HEK293 (cell line): ENCODE results near the gene TLL2.

ENCODE experiments used
- RBAK ChIP-seq: fragments of 450-650 bp; formaldehyde crosslinking; IDR thresholded peaks from 2 replicates; pipeline ENCODE4 v1.5.1; 2016; ENCODE audit warnings: missing biosample characterization, missing genetic modification characterization
- ZBTB7A ChIP-seq: fragments of 450-650 bp; formaldehyde crosslinking; IDR thresholded peaks from 2 replicates; pipeline ENCODE4 v1.5.1; 2016; ENCODE audit warnings: low read depth, missing biosample characterization, missing genetic modification characterization
- ZNF10 ChIP-seq: fragments of 450-650 bp; formaldehyde crosslinking; IDR thresholded peaks from 2 replicates; pipeline ENCODE4 v1.5.1; 2017; ENCODE audit warnings: missing biosample characterization, missing genetic modification characterization
- ZNF394 ChIP-seq: fragments of 450-650 bp; formaldehyde crosslinking; IDR thresholded peaks from 2 replicates; pipeline ENCODE4 v1.5.1; 2016; ENCODE audit warnings: missing biosample characterization, missing genetic modification characterization, mild to moderate bottlenecking, moderate library complexity, borderline replicate concordance
- ZNF660 ChIP-seq: fragments of 450-650 bp; IDR thresholded peaks from 2 replicates; pipeline ENCODE4 v1.5.1; 2018; ENCODE audit warnings: missing biosample characterization, mild to moderate bottlenecking, missing genetic modification characterization
- ZNF76 ChIP-seq: fragments of 450-650 bp; formaldehyde crosslinking; IDR thresholded peaks from 2 replicates; pipeline ENCODE4; 2016; ENCODE audit warnings: low read depth, missing biosample characterization, missing genetic modification characterization, borderline replicate concordance
- ZSCAN5A ChIP-seq: fragments of 450-650 bp; formaldehyde crosslinking; IDR thresholded peaks from 2 replicates; pipeline ENCODE4 v1.5.1; 2016; ENCODE audit warnings: missing biosample characterization, missing genetic modification characterization
- TF ChIP-seq, protein P1 (sequence below): fragments of 450-650 bp; formaldehyde crosslinking; IDR thresholded peaks from 2 replicates; pipeline ENCODE4 v1.5.1; 2016; ENCODE audit warnings: missing biosample characterization, missing genetic modification characterization
- TF ChIP-seq, protein P2 (sequence below): fragments of 450-650 bp; formaldehyde crosslinking; IDR thresholded peaks from 2 replicates; pipeline ENCODE4 v1.5.1; 2016; ENCODE audit warnings: missing biosample characterization, missing genetic modification characterization
- TF ChIP-seq, protein P3 (sequence below): sonication (generic); formaldehyde crosslinking; IDR thresholded peaks from 2 replicates; pipeline ENCODE4 v1.8.1; 2022; ENCODE audit warnings: mild to moderate bottlenecking, moderate library complexity, missing genetic modification reagents

DNA sequence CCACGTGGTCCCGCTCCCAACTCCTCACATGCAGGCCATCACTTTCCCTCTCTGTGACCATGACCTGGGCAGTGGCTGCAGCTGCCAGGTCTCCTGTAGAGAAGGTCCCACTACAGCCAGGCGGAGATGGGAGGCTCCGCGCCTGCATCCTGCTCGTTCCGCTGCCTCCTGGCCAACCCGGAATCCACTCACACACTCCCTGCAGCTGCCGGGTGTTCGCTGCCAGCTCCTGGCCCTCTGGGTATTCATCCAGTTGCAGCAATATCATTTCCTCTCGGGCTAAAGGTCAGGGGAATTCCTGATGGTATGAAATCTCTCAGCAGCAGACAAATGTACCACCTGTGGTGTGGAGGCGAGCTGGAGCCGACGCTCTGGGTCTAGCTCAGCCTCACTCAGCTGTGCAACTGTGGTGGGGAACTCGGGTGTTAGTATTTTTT, 65.7 kb downstream of the TLL2 start:
- no peak for TF ChIP-seq ZNF660 (tag by site-specific recombination)
- TF ChIP-seq, protein P1, sequence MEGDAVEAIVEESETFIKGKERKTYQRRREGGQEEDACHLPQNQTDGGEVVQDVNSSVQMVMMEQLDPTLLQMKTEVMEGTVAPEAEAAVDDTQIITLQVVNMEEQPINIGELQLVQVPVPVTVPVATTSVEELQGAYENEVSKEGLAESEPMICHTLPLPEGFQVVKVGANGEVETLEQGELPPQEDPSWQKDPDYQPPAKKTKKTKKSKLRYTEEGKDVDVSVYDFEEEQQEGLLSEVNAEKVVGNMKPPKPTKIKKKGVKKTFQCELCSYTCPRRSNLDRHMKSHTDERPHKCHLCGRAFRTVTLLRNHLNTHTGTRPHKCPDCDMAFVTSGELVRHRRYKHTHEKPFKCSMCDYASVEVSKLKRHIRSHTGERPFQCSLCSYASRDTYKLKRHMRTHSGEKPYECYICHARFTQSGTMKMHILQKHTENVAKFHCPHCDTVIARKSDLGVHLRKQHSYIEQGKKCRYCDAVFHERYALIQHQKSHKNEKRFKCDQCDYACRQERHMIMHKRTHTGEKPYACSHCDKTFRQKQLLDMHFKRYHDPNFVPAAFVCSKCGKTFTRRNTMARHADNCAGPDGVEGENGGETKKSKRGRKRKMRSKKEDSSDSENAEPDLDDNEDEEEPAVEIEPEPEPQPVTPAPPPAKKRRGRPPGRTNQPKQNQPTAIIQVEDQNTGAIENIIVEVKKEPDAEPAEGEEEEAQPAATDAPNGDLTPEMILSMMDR (tag by site-specific recombination): no peak
- TF ChIP-seq ZSCAN5A: no peak
- TF ChIP-seq, protein P2, sequence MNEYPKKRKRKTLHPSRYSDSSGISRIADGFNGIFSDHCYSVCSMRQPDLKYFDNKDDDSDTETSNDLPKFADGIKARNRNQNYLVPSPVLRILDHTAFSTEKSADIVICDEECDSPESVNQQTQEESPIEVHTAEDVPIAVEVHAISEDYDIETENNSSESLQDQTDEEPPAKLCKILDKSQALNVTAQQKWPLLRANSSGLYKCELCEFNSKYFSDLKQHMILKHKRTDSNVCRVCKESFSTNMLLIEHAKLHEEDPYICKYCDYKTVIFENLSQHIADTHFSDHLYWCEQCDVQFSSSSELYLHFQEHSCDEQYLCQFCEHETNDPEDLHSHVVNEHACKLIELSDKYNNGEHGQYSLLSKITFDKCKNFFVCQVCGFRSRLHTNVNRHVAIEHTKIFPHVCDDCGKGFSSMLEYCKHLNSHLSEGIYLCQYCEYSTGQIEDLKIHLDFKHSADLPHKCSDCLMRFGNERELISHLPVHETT (tag by site-specific recombination): no peak
- TF ChIP-seq, protein P3, sequence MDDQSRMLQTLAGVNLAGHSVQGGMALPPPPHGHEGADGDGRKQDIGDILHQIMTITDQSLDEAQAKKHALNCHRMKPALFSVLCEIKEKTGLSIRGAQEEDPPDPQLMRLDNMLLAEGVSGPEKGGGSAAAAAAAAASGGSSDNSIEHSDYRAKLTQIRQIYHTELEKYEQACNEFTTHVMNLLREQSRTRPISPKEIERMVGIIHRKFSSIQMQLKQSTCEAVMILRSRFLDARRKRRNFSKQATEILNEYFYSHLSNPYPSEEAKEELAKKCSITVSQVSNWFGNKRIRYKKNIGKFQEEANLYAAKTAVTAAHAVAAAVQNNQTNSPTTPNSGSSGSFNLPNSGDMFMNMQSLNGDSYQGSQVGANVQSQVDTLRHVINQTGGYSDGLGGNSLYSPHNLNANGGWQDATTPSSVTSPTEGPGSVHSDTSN (CRISPR knock-in tag): no peak
- TF ChIP-seq ZBTB7A (tag by site-specific recombination): no peak
- no peak for TF ChIP-seq RBAK (tag by site-specific recombination)
- TF ChIP-seq ZNF394 (tag by site-specific recombination): no peak
- TF ChIP-seq ZNF76 (tag by site-specific recombination): no peak
- TF ChIP-seq ZNF10 (tag by site-specific recombination): no peak
